ENCODE results near the gene RELN.

Gene RELN

DNA sequence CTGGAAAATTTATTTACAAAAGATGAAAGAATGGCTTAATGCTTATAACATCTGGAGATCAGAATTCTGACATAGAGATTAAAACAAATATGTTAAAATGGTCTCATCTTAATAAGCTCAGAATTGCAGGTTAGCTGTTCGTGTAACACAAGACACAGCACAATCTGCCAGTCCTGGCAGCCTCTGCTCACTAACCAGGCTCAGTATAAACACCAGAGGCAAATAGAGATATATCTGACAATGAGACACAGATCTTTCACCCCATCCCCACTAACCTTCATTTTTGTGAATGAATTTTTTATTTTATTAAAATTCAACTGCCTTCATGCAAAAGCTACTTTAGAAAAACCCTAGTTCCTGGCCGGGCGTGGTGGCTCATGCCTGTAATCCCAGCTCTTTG, 51.8 kb downstream of the RELN start:
- Histone ChIP-seq H3K4me3 (ENCODE audit: low read length) (no peak overlapping the region), H3K4me2 (ENCODE audit: low read length) (no peak overlapping the region), H3K79me2 (ENCODE audit: control insufficient read depth, insufficient read depth, low read length) (no peaks in the 10 kb centered on the region), H4K5ac (ENCODE audit: low read length) (no peak overlapping the region), H3K4ac (ENCODE audit: low read depth, low read length) (no peak overlapping the region), H3K36me3 (ENCODE audit: control insufficient read depth, insufficient read depth, low read length) (no peaks in the 10 kb centered on the region), H4K8ac (ENCODE audit: low read depth, low read length) (no peak overlapping the region), H2BK120ac (ENCODE audit: low read depth, low read length) (no peak overlapping the region), H2BK15ac (replicated peaks; ENCODE audit: low read depth) (no peak overlapping the region), H3K27me3 (ENCODE audit: insufficient read depth, low read length, poor library complexity) (no peaks in the 10 kb centered on the region), H3K79me1 (ENCODE audit: low read length) (no peaks in the 10 kb centered on the region), H3K27ac (ENCODE audit: low read depth, low read length) (no peak overlapping the region), H2AK5ac (ENCODE audit: low read length) (no peak overlapping the region), H3K23ac (ENCODE audit: low read length) (no peak overlapping the region), H3K9ac (ENCODE audit: low read length) (no peak overlapping the region), H3K18ac (ENCODE audit: low read length) (no peak overlapping the region), H3K4me1 (ENCODE audit: control insufficient read depth, low read depth, low read length) (no peaks in the 10 kb centered on the region), H2BK5ac (ENCODE audit: low read length) (no peak overlapping the region), H3K56ac (ENCODE audit: low read length) (no peak overlapping the region)
- DNase-seq = no peak
- WGBS (ENCODE audit: extremely low coverage, insufficient coverage, low lambda C conversion rate) = no CpG with 5 or more reads among the region's 3 CpGs

DNA sequence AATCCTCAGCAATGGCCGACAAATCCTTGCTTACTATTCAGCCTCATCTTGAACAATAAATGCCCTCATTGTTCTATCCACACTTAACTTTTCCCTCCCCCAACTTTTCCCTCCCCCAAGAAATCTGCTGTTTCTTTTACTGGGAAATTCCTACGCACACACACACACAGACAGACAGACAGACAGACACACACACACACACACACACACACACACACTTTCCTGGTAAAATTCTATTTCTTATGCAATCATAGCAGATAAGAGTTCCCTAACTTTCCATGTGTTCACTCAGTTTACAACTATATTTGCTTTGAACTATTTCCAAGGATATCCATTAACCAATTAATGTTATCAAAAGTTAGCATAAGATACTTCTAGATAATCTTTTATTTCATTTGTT, 52.9 kb downstream of the RELN start:
- WGBS (ENCODE audit: extremely low coverage, insufficient coverage, low lambda C conversion rate) = no CpG with 5 or more reads among the region's 2 CpGs
- Histone ChIP-seq H3K27ac (ENCODE audit: low read depth, low read length) (no peak overlapping the region), H3K4me1 (ENCODE audit: control insufficient read depth, low read depth, low read length) (no peaks in the 10 kb centered on the region)

DNA sequence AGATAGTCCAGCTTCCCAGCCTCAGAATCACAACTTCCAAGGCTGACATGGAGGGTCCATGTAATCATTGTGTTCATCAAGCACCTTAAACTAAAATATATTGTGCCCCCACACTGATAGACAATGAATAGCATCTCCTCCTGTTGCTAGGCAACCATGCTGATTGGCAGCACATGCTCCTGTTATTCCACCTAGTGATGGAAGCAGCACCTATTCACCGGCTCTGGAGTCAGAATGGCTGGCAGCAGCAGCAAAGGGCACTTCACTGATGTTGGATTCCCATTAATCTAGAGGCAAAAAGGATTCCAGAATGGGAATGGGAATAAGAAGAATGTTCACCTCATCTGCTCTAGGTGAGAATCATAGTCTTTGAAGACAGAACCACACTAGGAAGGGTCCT, 55.0 kb downstream of the RELN start:
- no CpG with 5 or more reads among the region's 1 CpG for WGBS (ENCODE audit: extremely low coverage, insufficient coverage, low lambda C conversion rate)
- Histone ChIP-seq H3K79me2 (ENCODE audit: control insufficient read depth, insufficient read depth, low read length) (no peaks in the 10 kb centered on the region), H3K18ac (ENCODE audit: low read length) (no peak overlapping the region), H3K79me1 (ENCODE audit: low read length) (no peaks in the 10 kb centered on the region), H3K27ac (ENCODE audit: low read depth, low read length) (no peak overlapping the region), H3K56ac (ENCODE audit: low read length) (no peak overlapping the region), H2BK5ac (ENCODE audit: low read length) (no peak overlapping the region), H2BK15ac (replicated peaks; ENCODE audit: low read depth) (no peak overlapping the region), H3K23ac (ENCODE audit: low read length) (no peak overlapping the region), H3K27me3 (ENCODE audit: insufficient read depth, low read length, poor library complexity) (no peaks in the 10 kb centered on the region), H4K8ac (ENCODE audit: low read depth, low read length) (no peak overlapping the region), H3K4me1 (ENCODE audit: control insufficient read depth, low read depth, low read length) (no peaks in the 10 kb centered on the region), H2AK5ac (ENCODE audit: low read length) (no peak overlapping the region), H2BK120ac (ENCODE audit: low read depth, low read length) (no peak overlapping the region), H3K4me2 (ENCODE audit: low read length) (no peak overlapping the region), H3K4ac (ENCODE audit: low read depth, low read length) (no peak overlapping the region), H3K36me3 (ENCODE audit: control insufficient read depth, insufficient read depth, low read length) (no peaks in the 10 kb centered on the region), H4K5ac (ENCODE audit: low read length) (no peak overlapping the region), H3K9ac (ENCODE audit: low read length) (no peak overlapping the region), H3K4me3 (ENCODE audit: low read length) (no peak overlapping the region)
- no peak for DNase-seq

More for the DNA sequence above, 52.9 kb downstream of the RELN start:
- Histone ChIP-seq H3K79me2 (ENCODE audit: control insufficient read depth, insufficient read depth, low read length) (no peaks in the 10 kb centered on the region), H3K56ac (ENCODE audit: low read length) (no peak overlapping the region), H3K9ac (ENCODE audit: low read length) (no peak overlapping the region), H2BK5ac (ENCODE audit: low read length) (no peak overlapping the region), H2BK120ac (ENCODE audit: low read depth, low read length) (no peak overlapping the region), H3K4ac (ENCODE audit: low read depth, low read length) (no peak overlapping the region), H4K5ac (ENCODE audit: low read length) (no peak overlapping the region), H3K79me1 (ENCODE audit: low read length) (no peaks in the 10 kb centered on the region), H3K23ac (ENCODE audit: low read length) (no peak overlapping the region), H2BK15ac (replicated peaks; ENCODE audit: low read depth) (no peak overlapping the region), H3K4me3 (ENCODE audit: low read length) (no peak overlapping the region), H3K36me3 (ENCODE audit: control insufficient read depth, insufficient read depth, low read length) (no peaks in the 10 kb centered on the region), H4K8ac (ENCODE audit: low read depth, low read length) (no peak overlapping the region), H3K4me2 (ENCODE audit: low read length) (no peak overlapping the region), H3K18ac (ENCODE audit: low read length) (no peak overlapping the region), H2AK5ac (ENCODE audit: low read length) (no peak overlapping the region), H3K27me3 (ENCODE audit: insufficient read depth, low read length, poor library complexity) (no peaks in the 10 kb centered on the region)
- no peak for DNase-seq

DNA sequence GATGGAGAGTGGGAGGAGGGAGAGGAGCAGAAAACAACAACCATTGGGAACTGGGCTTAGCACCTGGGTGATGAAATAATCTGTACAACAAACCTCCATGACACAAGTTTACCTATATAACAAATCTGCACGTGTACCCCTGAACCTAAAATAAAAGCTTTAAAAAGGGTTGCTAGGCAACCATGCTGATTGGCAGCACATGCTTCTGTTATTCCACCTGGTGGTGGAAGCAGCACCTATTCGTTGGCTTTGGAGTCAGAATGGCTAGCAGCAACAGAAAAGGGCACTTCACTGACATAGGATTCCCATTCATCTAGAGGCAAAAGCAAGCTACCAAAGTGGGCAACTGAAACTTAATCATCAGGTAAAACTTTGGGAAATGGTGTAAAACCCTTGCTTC, 57.1 kb downstream of the RELN start:
- Histone ChIP-seq H3K36me3 (ENCODE audit: control insufficient read depth, insufficient read depth, low read length) (no peaks in the 10 kb centered on the region), H4K8ac (ENCODE audit: low read depth, low read length) (no peak overlapping the region), H2BK5ac (ENCODE audit: low read length) (no peak overlapping the region), H3K27ac (ENCODE audit: low read depth, low read length) (no peak overlapping the region), H2BK15ac (replicated peaks; ENCODE audit: low read depth) (no peak overlapping the region), H3K4me3 (ENCODE audit: low read length) (no peak overlapping the region), H3K56ac (ENCODE audit: low read length) (no peak overlapping the region), H4K5ac (ENCODE audit: low read length) (no peak overlapping the region), H2AK5ac (ENCODE audit: low read length) (no peak overlapping the region), H3K4me2 (ENCODE audit: low read length) (no peak overlapping the region), H3K79me2 (ENCODE audit: control insufficient read depth, insufficient read depth, low read length) (no peaks in the 10 kb centered on the region), H3K23ac (ENCODE audit: low read length) (no peak overlapping the region), H3K27me3 (ENCODE audit: insufficient read depth, low read length, poor library complexity) (no peaks in the 10 kb centered on the region), H3K79me1 (ENCODE audit: low read length) (no peaks in the 10 kb centered on the region), H2BK120ac (ENCODE audit: low read depth, low read length) (no peak overlapping the region), H3K4ac (ENCODE audit: low read depth, low read length) (no peak overlapping the region), H3K18ac (ENCODE audit: low read length) (no peak overlapping the region), H3K9ac (ENCODE audit: low read length) (no peak overlapping the region), H3K4me1 (ENCODE audit: control insufficient read depth, low read depth, low read length) (no peaks in the 10 kb centered on the region)
- no CpG with 5 or more reads among the region's 2 CpGs for WGBS (ENCODE audit: extremely low coverage, insufficient coverage, low lambda C conversion rate)
- DNase-seq = no peak

DNA sequence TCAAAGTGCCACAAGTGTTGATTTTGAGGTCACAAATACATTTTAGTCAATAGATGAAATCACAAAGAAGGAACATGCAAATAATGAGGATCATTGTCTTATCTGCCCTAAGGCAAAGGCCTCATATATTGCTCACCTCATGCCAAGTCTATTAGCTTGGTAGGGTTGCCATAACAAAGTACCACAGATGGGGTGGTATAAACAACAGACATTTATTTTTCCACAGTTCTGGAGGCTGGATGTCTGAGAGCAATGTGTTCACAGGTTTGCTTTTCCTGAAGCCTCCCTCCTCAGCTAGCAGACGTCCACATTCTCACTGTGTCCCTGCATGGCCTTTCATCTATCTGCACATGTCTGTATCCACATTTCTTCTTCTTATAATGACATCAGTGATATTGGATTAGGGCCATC, 59.6 kb downstream of the RELN start:
- no peak overlapping the region for H4K8ac ChIP-seq (ENCODE audit: low read depth, low read length)
- H3K4me2 ChIP-seq (ENCODE audit: low read length) = no peak overlapping the region
- H2BK5ac ChIP-seq (ENCODE audit: low read length) = no peak overlapping the region
- no peaks in the 10 kb centered on the region for H3K36me3 ChIP-seq (ENCODE audit: control insufficient read depth, insufficient read depth, low read length)
- no peak overlapping the region for H2AK5ac ChIP-seq (ENCODE audit: low read length)
- no peak overlapping the region for H3K4me3 ChIP-seq (ENCODE audit: low read length)
- H3K27me3 ChIP-seq (ENCODE audit: insufficient read depth, low read length, poor library complexity) = no peaks in the 10 kb centered on the region
- no peak overlapping the region for H3K27ac ChIP-seq (ENCODE audit: low read depth, low read length)
- WGBS (ENCODE audit: extremely low coverage, insufficient coverage, low lambda C conversion rate) = no CpG with 5 or more reads among the region's 1 CpG
- no peak overlapping the region for H3K56ac ChIP-seq (ENCODE audit: low read length)
- H3K79me2 ChIP-seq (ENCODE audit: control insufficient read depth, insufficient read depth, low read length) = no peaks in the 10 kb centered on the region
- no peak overlapping the region for H2BK120ac ChIP-seq (ENCODE audit: low read depth, low read length)
- H3K18ac ChIP-seq (ENCODE audit: low read length) = no peak overlapping the region
- H3K4ac ChIP-seq (ENCODE audit: low read depth, low read length) = no peak overlapping the region
- H4K5ac ChIP-seq (ENCODE audit: low read length) = no peak overlapping the region
- H3K9ac ChIP-seq (ENCODE audit: low read length) = no peak overlapping the region
- no peak for DNase-seq
- no peak overlapping the region for H3K23ac ChIP-seq (ENCODE audit: low read length)
- H3K4me1 ChIP-seq (ENCODE audit: control insufficient read depth, low read depth, low read length) = no peaks in the 10 kb centered on the region
- H2BK15ac ChIP-seq (replicated peaks; ENCODE audit: low read depth) = no peak overlapping the region
- H3K79me1 ChIP-seq (ENCODE audit: low read length) = no peaks in the 10 kb centered on the region

DNA sequence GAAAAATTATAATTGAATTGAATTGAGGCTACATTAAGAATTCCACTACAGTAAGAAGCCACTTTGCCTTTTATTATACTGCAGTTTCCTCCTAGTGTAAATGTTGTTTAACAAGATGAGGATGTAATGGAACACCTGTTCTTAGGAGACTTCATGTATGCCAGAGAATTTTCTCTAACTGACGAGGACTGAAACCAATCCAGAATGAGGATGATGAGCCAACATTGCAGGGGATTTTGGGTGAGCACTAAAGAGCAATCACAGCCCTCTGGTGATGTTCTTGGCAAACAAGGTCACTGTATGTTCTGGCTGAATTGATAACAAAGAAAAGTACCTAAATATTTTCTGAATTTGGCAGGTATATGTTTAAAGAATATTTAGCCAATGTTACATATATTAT, 60.9 kb downstream of the RELN start:
- WGBS (ENCODE audit: extremely low coverage, insufficient coverage, low lambda C conversion rate) = no CpG with 5 or more reads among the region's 1 CpG
- no peak overlapping the region for H2BK120ac ChIP-seq (ENCODE audit: low read depth, low read length)
- no peaks in the 10 kb centered on the region for H3K27me3 ChIP-seq (ENCODE audit: insufficient read depth, low read length, poor library complexity)

More for the DNA sequence above, 60.9 kb downstream of the RELN start:
- Histone ChIP-seq H2BK15ac (replicated peaks; ENCODE audit: low read depth) (no peak overlapping the region), H3K36me3 (ENCODE audit: control insufficient read depth, insufficient read depth, low read length) (no peaks in the 10 kb centered on the region), H3K23ac (ENCODE audit: low read length) (no peak overlapping the region), H4K8ac (ENCODE audit: low read depth, low read length) (no peak overlapping the region), H4K5ac (ENCODE audit: low read length) (no peak overlapping the region), H3K18ac (ENCODE audit: low read length) (no peak overlapping the region), H3K4ac (ENCODE audit: low read depth, low read length) (no peak overlapping the region), H3K4me3 (ENCODE audit: low read length) (no peak overlapping the region), H3K27ac (ENCODE audit: low read depth, low read length) (no peak overlapping the region), H3K9ac (ENCODE audit: low read length) (no peak overlapping the region), H3K79me2 (ENCODE audit: control insufficient read depth, insufficient read depth, low read length) (no peaks in the 10 kb centered on the region), H3K79me1 (ENCODE audit: low read length) (no peaks in the 10 kb centered on the region), H2AK5ac (ENCODE audit: low read length) (no peak overlapping the region), H3K56ac (ENCODE audit: low read length) (no peak overlapping the region), H3K4me1 (ENCODE audit: control insufficient read depth, low read depth, low read length) (no peaks in the 10 kb centered on the region), H3K4me2 (ENCODE audit: low read length) (no peak overlapping the region), H2BK5ac (ENCODE audit: low read length) (no peak overlapping the region)
- no peak for DNase-seq
